Mucosa of descending colon (tissue), 3 donors: ENCODE results near the gene RHBDD1. TPM values are rescaled to one million over a fixed set of nuclear protein-coding genes. Genes with fewer than 3 reads are reported as not detected.

Experiments
- ATAC-seq: fragments of 200-7000 bp; cut with Tn5 transposase; one replicate; pipeline ENCODE4 v1.9.1; 2020; ENCODE audit warnings: mild to moderate bottlenecking, moderate library complexity
- DNase-seq, 3 donors: peaks; one replicate each; pipeline ENCODE4 v3.0.0-alpha.2; 2020
- H3K36me3 ChIP-seq: fragments of 200-600 bp; one replicate; pipeline ENCODE4 v1.8.0; 2021; ENCODE audit warnings: low read depth, mild to moderate bottlenecking
- H3K4me1 ChIP-seq: fragments of 200-600 bp; one replicate; pipeline ENCODE4 v1.8.0; 2021; ENCODE audit warnings: low read depth, mild to moderate bottlenecking
- H3K4me3 ChIP-seq: fragments of 200-600 bp; one replicate; pipeline ENCODE4 v1.8.0; 2021; ENCODE audit warnings: mild to moderate bottlenecking
- H3K9me3 ChIP-seq: fragments of 200-600 bp; one replicate; pipeline ENCODE4 v1.8.0; 2021; ENCODE audit warnings: mild to moderate bottlenecking
- CTCF ChIP-seq: fragments of 200-600 bp; IDR thresholded peaks from one replicate; pipeline ENCODE4 v1.8.0; 2022; ENCODE audit warnings: antibody characterized with exemption, mild to moderate bottlenecking
- intact Hi-C, 2 donors: fragments of 100-400 bp; cut with DNase I in 1 of 2; cut with micrococcal nuclease in 1 of 2; formaldehyde crosslinking; loops; one replicate each; pipeline versions ENCODE4 v1.11.0 to v1.11.1; 2022; cut with DNase I, micrococcal nuclease
- total RNA-seq, 3 donors: library from RNA; stranded (reverse); fragmentation: NEBNext Ultra II Directional in 2 of 3; extraction: Animal tissue kit (Norgen Biotek cat#: 25700) in 2 of 3; gene quantifications; one replicate each; pipeline versions ENCODE4 v1.2.1 to v1.2.4, GENCODE V29; 2021 to 2023
- donor health status: DM: no; HTN: no; CAD: no; lungs with moderate emphysema.
- donor health status: DM: no; HTN: no; CAD: no.
- donor health status: DM: no; HTN: yes; CAD: no.

The RHBDD1 gene
- total RNA-seq, 3 donors from 2014 or later: 28.7 to 41.6 (median 30.5) TPM

DNA sequence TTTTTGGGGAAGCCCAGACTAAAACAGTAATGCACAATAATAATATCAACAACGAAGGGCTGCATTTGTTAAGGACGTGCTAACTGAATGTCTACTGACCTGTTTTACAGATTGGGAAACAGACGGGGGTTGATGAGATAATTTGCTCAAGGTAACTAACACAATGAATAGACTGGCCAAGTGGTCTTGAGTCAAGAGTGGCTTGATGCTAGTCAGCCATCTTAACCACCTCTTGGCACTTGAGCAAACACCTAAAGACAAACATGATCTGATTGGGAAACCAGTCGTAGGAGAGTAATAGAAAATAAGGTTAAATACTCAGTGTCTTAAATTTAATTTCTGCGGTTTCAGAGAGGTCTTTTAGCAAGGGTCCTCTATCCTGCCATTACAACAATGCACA, 14.2 kb downstream of the RHBDD1 start:
- no peak for TF ChIP-seq CTCF
- intact Hi-C loops: no loop called here
- Histone ChIP-seq H3K9me3 (no peaks in the 10 kb centered on the region), H3K36me3 (no peaks in the 10 kb centered on the region), H3K4me1 (no peaks in the 10 kb centered on the region), H3K4me3 (no peak overlapping the region)
- DNase-seq (no peak), ATAC-seq (no peak)

- Histone ChIP-seq H3K4me3 (no peak overlapping the region), H3K4me1 (no peaks in the 10 kb centered on the region), H3K36me3 (no peaks in the 10 kb centered on the region), H3K9me3 (no peaks in the 10 kb centered on the region)
- intact Hi-C loops: no loop called here
- DNase-seq (no peak), ATAC-seq (no peak)
- no peak for TF ChIP-seq CTCF
These were observed 19.9 kb downstream of the RHBDD1 start for GRCh38 chr2:226855787-226856186.

DNA sequence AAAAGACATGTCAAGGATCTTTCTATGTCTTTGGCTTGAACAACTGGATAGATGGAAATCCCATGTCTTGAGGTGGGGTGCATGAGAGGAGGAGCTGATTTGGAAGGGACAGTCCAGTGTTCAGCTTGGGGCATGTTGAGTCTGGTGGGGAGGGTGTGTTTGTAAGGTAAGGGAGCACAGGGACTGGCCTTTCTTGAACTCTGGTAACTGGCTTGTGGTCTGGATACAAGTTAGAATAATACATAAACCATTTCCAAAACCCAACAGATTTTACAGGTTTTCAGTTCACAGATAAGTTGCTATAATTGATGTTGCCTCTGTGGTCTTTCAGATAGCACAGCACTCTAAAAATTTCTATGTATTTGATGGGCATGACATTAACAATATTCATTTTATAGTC, 24.2 kb downstream of the RHBDD1 start:
- Histone ChIP-seq H3K36me3 (no peaks in the 10 kb centered on the region), H3K9me3 (no peaks in the 10 kb centered on the region), H3K4me1 (no peaks in the 10 kb centered on the region), H3K4me3 (no peak overlapping the region)
- ATAC-seq (no peak), DNase-seq (no peak)
- intact Hi-C loops: no loop called here
- TF ChIP-seq CTCF: no peak

- H3K4me1 ChIP-seq: no peaks in the 10 kb centered on the region
- no peaks in the 10 kb centered on the region for H3K9me3 ChIP-seq
- no peak overlapping the region for H3K4me3 ChIP-seq
- no peak for TF ChIP-seq CTCF
- no peak for ATAC-seq
- intact Hi-C loops: no loop called here
- no peak for DNase-seq
- no peaks in the 10 kb centered on the region for H3K36me3 ChIP-seq
These were observed 26.8 kb downstream of the RHBDD1 start for GRCh38 chr2:226862623-226863022.

GRCh38 chr2:226865273-226865672, 29.4 kb downstream of the RHBDD1 start:
- no peaks in the 10 kb centered on the region for H3K9me3 ChIP-seq
- ATAC-seq (no peak), DNase-seq (no peak)
- H3K36me3 ChIP-seq: no peaks in the 10 kb centered on the region
- H3K4me1 ChIP-seq: no peaks in the 10 kb centered on the region
- TF ChIP-seq CTCF: no peak
- H3K4me3 ChIP-seq: no peak overlapping the region
- intact Hi-C loops: no loop called here

- Histone ChIP-seq H3K36me3 (no peaks in the 10 kb centered on the region), H3K4me3 (no peak overlapping the region), H3K4me1 (no peaks in the 10 kb centered on the region), H3K9me3 (no peaks in the 10 kb centered on the region)
- DNase-seq (no peak), ATAC-seq (no peak)
- no peak for TF ChIP-seq CTCF
- intact Hi-C loops: no loop called here
These were observed 29.9 kb downstream of the RHBDD1 start for GRCh38 chr2:226865710-226866109.
